WTC11 (cell line): Measurements from ENCODE around the gene ATP13A4.

Source experiments
- CTCF ChIP-seq: fragments of 200-600 bp; IDR thresholded peaks from 2 replicates; pipeline ENCODE4 v1.8.0; 2022; ENCODE audit warnings: antibody characterized with exemption
- ETV6 ChIP-seq: sonication (generic); formaldehyde crosslinking; IDR thresholded peaks from 2 replicates; pipeline ENCODE4 v1.8.1; 2022; ENCODE audit warnings: mild to moderate bottlenecking, missing genetic modification reagents
- FOXJ3 ChIP-seq: sonication (generic); formaldehyde crosslinking; IDR thresholded peaks from 2 replicates; pipeline ENCODE4 v1.9.0; 2021; ENCODE audit warnings: missing genetic modification reagents, mild to moderate bottlenecking, borderline replicate concordance

- TF ChIP-seq CTCF (no peak), FOXJ3 (no peak), ETV6 (CRISPR knock-in tag) (no peak)
Observed at GRCh38 chr3:193508108-193508507, 46.6 kb downstream of the ATP13A4 start.
